GM12878 (cell line): Measurements from ENCODE around the gene ALS2.

Source experiments
- CHD1 ChIP-seq: IDR thresholded peaks from 2 replicates; pipeline ENCODE4 v1.6.1; 2012; ENCODE audit warnings: low read depth, low read length, improper control_type of control experiment
- CTCF ChIP-seq, 3 experiments: IDR thresholded peaks in 2 of 3; conservative IDR thresholded peaks in 1 of 3; 2 replicates each; pipeline ENCODE4 v1.5.1; 2011; ENCODE audit warnings: low read depth in 3 of 3, low read length in 3 of 3, mild to moderate bottlenecking in 3 of 3, control low read depth in 2 of 3, moderate library complexity in 2 of 3, inconsistent platforms in 1 of 3, mixed read lengths in 1 of 3; ENCODE audit not compliant: control insufficient read depth in 2 of 3, insufficient read depth in 1 of 3; ENCODE audit errors: extremely low read depth in 1 of 3

GRCh38 chr2:201759567-201759966, 21.2 kb downstream of the ALS2 start:
- TF ChIP-seq CTCF (IDR thresholded peaks at IDR 0.05 in 2 of 3, conservative IDR thresholded peaks at IDR 0.05 in 1 of 3; ENCODE audit: control insufficient read depth in 2 of 3, extremely low read depth in 1 of 3, insufficient read depth in 1 of 3, low read depth in 3 of 3, low read length in 3 of 3) (no peak), CHD1 (no peak)
